Activated naive CD4-positive, alpha-beta T cell treated with anti-CD3 and anti-CD28 coated beads, Interleukin-2, amount 50 U/mL, for 24 hours (primary cell): Measurements from ENCODE around the gene ASNSD1.
A peak's percentile ranks its signal among the peaks of the same experiment; 100 is the strongest.
"Not testable (repeated sequence)": the region's sequence is repeated elsewhere in the genome, so short reads cannot be mapped to it uniquely, and the experiment has no call there.

ENCODE experiments used
- H3K27ac Mint-ChIP-seq: one replicate; pipeline ENCODE4 v1.8.0; 2021; ENCODE audit warnings: mild to moderate bottlenecking, mixed read lengths
- H3K27me3 Mint-ChIP-seq: one replicate; pipeline ENCODE4 v1.8.0; 2021; ENCODE audit warnings: mixed read lengths
- H3K36me3 Mint-ChIP-seq: one replicate; pipeline ENCODE4 v1.8.0; 2021; ENCODE audit warnings: mixed read lengths
- H3K4me1 Mint-ChIP-seq: one replicate; pipeline ENCODE4 v1.8.0; 2021; ENCODE audit warnings: mixed read lengths
- H3K4me3 Mint-ChIP-seq: one replicate; pipeline ENCODE4 v1.8.0; 2021; ENCODE audit warnings: mild to moderate bottlenecking, mixed read lengths
- H3K9me3 Mint-ChIP-seq: one replicate; pipeline ENCODE4 v1.8.0; 2021; ENCODE audit warnings: mixed read lengths

Gene ASNSD1

DNA sequence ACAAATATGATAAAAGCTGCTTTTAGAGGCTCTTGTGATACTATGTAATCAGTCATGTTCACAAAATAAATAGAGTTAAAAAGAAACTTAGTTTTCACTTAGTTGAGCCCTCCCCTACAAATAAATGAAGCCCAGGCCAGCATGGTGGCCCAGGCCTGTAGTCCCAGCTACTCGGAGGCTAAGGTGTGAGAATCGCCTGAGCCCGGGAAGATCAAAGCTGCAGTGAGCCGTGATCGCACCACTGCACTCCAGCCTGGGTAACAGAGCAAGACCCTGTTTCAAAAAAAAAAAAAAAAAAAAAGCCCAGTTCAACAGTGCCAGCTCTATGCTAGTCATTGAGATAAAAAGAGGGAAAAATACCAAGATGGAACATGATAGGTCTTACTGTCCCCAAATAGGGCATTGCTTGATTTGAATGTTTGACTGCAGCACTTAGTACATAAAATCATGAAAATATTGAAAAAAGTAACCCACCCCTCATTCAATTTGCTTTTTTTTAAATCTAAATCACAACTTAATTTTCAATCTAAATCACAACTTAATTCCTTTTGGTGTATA, 1.5 kb downstream of the ASNSD1 start:
- H3K9me3 Mint-ChIP-seq = no peaks in the 10 kb centered on the region
- peaks cover 63% of the 10 kb centered on the region for H3K4me1 Mint-ChIP-seq
- no peak overlapping the region for H3K4me3 Mint-ChIP-seq
- peaks cover 9% of the 10 kb centered on the region for H3K36me3 Mint-ChIP-seq
- H3K27me3 Mint-ChIP-seq = no peaks in the 10 kb centered on the region
- no peak overlapping the region for H3K27ac Mint-ChIP-seq

DNA sequence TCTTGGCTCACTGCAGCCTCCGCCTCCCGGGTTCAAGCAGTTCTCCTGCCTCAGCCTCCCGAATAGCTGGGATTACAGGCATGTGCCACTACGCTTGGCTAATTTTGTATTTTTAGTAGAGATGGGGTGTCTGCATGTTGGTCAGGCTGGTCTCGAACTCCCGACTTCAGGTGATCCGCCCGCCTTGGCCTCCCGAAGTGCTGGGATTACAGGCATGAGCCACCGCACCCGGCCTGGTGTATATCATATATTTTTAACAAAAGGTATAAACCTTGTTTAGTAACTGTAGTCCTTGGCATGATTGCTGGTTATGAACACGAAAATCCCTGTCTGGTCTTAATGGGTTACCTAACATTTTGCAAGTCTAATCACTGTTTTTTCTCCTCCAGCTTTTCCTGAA, 2.1 kb downstream of the ASNSD1 start:
- H3K4me3 Mint-ChIP-seq, H3K27me3 Mint-ChIP-seq, H3K9me3 Mint-ChIP-seq, H3K27ac Mint-ChIP-seq: not testable (repeated sequence)
- Mint-ChIP-seq H3K36me3 (peaks cover 10% of the 10 kb centered on the region), H3K4me1 (peaks cover 59% of the 10 kb centered on the region)

GRCh38 chr2:189669913-189670312, 8.7 kb downstream of the ASNSD1 start:
- peaks cover 39% of the 10 kb centered on the region for H3K4me1 Mint-ChIP-seq
- no peaks in the 10 kb centered on the region for H3K27me3 Mint-ChIP-seq
- H3K9me3 Mint-ChIP-seq = no peaks in the 10 kb centered on the region
- H3K4me3 Mint-ChIP-seq = no peak overlapping the region
- no peak overlapping the region for H3K27ac Mint-ChIP-seq
- peaks cover 21% of the 10 kb centered on the region for H3K36me3 Mint-ChIP-seq

DNA sequence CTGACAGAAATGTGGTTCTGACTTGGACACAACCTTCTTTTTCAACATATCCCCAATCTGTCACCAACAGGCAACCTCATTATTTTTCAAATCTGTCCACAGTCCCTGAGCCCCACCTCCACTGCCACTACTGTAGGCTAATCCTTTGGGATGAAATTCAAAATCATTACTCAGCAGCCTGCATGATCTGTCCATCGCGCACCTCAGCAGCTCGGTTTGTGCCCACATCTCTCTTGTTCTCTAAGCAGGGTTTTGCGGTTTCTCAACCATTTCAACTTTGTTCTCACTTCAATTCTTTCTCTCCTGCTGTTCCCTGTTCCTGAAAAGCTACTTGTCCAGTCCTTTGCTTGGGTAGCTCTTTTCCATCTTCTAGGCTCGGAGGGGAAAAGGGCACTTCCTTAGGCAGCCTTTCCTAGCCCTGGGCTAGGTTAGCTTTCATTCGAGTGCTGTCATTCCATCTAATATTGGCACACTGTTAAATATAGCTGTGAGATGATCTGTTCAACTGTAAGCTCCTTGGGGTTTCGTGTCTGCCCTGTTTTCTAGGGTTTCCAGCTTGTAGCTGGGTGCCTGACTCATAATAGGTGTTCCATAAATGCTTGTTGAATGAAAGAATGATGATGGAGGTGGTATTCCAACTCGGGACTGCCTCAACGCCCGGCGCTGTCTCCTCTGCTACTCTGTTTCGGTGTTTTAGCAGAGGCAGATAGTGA, 12.6 kb downstream of the ASNSD1 start:
- Mint-ChIP-seq H3K4me3 (peak overlapping the region; percentile 78), H3K27ac (peak overlapping the region; percentile 60), H3K27me3 (no peaks in the 10 kb centered on the region), H3K4me1 (peaks cover 45% of the 10 kb centered on the region), H3K36me3 (peaks cover 30% of the 10 kb centered on the region), H3K9me3 (no peaks in the 10 kb centered on the region)

DNA sequence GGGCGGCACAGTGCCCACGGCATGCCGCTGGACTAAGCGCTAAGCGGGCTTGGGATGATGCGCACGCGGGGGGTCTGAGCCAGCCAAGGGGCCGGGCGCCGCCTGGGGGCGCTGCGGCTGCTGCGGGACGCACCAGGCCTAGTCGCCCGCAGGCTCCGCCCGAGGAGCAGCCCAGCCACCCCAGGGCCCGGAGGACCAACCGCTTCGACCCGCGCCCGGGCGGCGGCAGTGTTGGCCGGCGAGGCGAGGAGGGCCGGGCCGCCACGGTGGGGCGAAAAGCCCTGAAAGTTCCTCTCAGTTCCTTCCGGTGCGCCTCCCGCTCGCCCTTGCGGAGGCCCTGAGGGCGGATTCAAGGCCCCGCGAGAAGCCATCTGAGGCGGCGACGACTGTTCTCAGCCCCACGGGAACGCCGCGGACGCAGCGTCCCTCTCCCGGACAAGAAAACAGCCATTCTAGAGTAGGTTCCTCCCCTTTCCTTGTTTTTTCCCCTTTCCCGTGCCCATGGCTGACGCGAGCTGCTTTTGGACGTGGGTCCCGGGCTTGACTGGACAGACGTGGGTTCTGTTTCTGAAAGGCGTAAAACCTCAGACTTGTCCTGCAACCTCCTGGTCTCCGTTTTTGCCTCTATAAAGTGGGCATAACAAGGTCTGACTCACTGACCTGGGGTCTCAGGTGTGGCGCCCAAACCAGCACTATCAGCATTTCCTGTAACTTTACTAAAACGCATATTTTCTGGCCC, 13.3 kb downstream of the ASNSD1 start, which contains the start of gene ANKAR:
ANKAR (plus strand) TSS at position 297 of the 739 bp plus-strand sequence. CDS start 1,821 bp downstream, outside the sequence.
- Mint-ChIP-seq H3K36me3 (peaks cover 27% of the 10 kb centered on the region), H3K27me3 (no peaks in the 10 kb centered on the region), H3K27ac (peak within 1 kb of the TSS; percentile 96), H3K4me3 (peak within 1 kb of the TSS; percentile 90), H3K9me3 (no peaks in the 10 kb centered on the region), H3K4me1 (peaks cover 47% of the 10 kb centered on the region)

GRCh38 chr2:189676471-189676870, 15.2 kb downstream of the ASNSD1 start:
- H3K4me3 Mint-ChIP-seq = no peak overlapping the region
- H3K36me3 Mint-ChIP-seq = peaks cover 31% of the 10 kb centered on the region
- no peak overlapping the region for H3K27ac Mint-ChIP-seq
- peaks cover 63% of the 10 kb centered on the region for H3K4me1 Mint-ChIP-seq
- H3K27me3 Mint-ChIP-seq = no peaks in the 10 kb centered on the region
- H3K9me3 Mint-ChIP-seq = no peaks in the 10 kb centered on the region

GRCh38 chr2:189679226-189679625, 18.0 kb downstream of the ASNSD1 start:
- Mint-ChIP-seq H3K27me3 (no peaks in the 10 kb centered on the region), H3K36me3 (peaks cover 23% of the 10 kb centered on the region), H3K27ac (no peak overlapping the region)

GRCh38 chr2:189681203-189681602, 19.9 kb downstream of the ASNSD1 start:
- no peak overlapping the region for H3K27ac Mint-ChIP-seq
- H3K36me3 Mint-ChIP-seq = peaks cover 20% of the 10 kb centered on the region
- H3K4me3 Mint-ChIP-seq = no peak overlapping the region
- H3K4me1 Mint-ChIP-seq = peaks cover 63% of the 10 kb centered on the region
- no peaks in the 10 kb centered on the region for H3K9me3 Mint-ChIP-seq
- H3K27me3 Mint-ChIP-seq = no peaks in the 10 kb centered on the region

More at GRCh38 chr2:189679226-189679625, 18.0 kb downstream of the ASNSD1 start:
- Mint-ChIP-seq H3K4me1 (peaks cover 65% of the 10 kb centered on the region), H3K4me3 (no peak overlapping the region), H3K9me3 (no peaks in the 10 kb centered on the region)

GRCh38 chr2:189681903-189682302, 20.6 kb downstream of the ASNSD1 start:
- Mint-ChIP-seq H3K4me3 (no peak overlapping the region), H3K27me3 (no peaks in the 10 kb centered on the region), H3K36me3 (peaks cover 20% of the 10 kb centered on the region), H3K4me1 (peaks cover 63% of the 10 kb centered on the region), H3K9me3 (no peaks in the 10 kb centered on the region), H3K27ac (no peak overlapping the region)

- Mint-ChIP-seq H3K4me3 (no peak overlapping the region), H3K9me3 (no peaks in the 10 kb centered on the region), H3K27ac (no peak overlapping the region), H3K4me1 (peaks cover 56% of the 10 kb centered on the region), H3K27me3 (no peaks in the 10 kb centered on the region), H3K36me3 (peaks cover 13% of the 10 kb centered on the region)
Observed at GRCh38 chr2:189683348-189683747, 22.1 kb downstream of the ASNSD1 start.

DNA sequence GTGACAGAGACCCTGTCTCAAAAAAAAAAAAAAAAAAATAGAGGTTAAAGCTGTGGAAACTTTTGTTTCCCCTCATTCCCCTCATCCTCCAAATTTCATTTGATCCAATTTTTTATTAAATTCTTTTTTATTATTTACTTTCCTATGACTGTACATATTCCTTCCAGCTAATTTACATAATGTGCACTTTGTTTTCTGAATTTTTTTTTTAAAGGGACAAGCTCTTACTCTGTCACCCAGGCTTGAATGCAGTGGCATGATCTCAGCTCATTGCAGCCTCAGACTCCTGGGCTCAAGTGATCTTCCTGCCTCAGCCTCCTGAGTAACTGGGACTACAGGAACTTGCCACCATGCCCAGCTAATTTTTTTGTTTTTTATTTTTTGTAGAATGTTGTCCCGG, 23.6 kb downstream of the ASNSD1 start:
- Mint-ChIP-seq H3K27ac (no peak overlapping the region), H3K4me1 (peaks cover 43% of the 10 kb centered on the region), H3K9me3 (no peaks in the 10 kb centered on the region), H3K36me3 (peaks cover 8% of the 10 kb centered on the region), H3K27me3 (no peaks in the 10 kb centered on the region), H3K4me3 (no peak overlapping the region)

DNA sequence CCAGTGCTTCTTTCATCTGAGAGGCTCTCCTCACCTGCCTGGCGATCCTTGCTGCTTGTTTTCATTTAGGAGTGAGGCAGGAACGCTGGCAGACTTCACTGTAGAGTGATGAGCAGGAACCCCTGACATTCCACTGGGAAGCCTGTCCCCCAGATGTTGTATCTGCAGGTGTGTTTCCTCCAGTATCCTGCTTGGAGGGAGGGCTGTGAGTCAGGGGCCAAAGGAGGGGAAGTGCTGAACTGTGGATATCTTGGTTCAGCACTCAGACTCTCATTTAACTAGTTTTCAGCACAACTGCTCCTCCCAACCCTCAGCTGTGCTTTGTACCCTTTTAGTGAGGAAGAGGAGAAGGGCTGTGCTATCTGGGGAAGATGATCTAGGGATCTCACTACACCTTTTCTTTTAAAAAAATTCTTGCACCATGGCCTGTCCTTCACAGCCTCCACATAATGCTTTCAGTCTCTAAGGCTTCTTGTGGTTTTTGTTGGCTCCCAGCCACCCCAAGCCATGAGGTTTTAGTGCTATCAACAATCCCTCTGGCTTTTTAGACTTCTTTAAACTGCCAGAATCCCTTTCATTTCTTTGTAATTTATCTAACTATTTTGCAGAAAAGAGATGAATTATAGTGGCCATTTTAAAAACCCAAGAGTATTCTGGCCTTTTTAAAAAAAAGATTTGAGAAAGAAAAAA, 24.4 kb downstream of the ASNSD1 start:
- no peaks in the 10 kb centered on the region for H3K27me3 Mint-ChIP-seq
- no peak overlapping the region for H3K4me3 Mint-ChIP-seq
- H3K9me3 Mint-ChIP-seq = no peaks in the 10 kb centered on the region
- peaks cover 35% of the 10 kb centered on the region for H3K4me1 Mint-ChIP-seq
- peaks cover 2% of the 10 kb centered on the region for H3K36me3 Mint-ChIP-seq
- H3K27ac Mint-ChIP-seq = no peak overlapping the region

- not testable (repeated sequence) for H3K27me3 Mint-ChIP-seq, H3K36me3 Mint-ChIP-seq, H3K4me3 Mint-ChIP-seq, H3K9me3 Mint-ChIP-seq, H3K27ac Mint-ChIP-seq
- peaks cover 26% of the 10 kb centered on the region for H3K4me1 Mint-ChIP-seq
Observed at GRCh38 chr2:189687796-189688195, 26.5 kb downstream of the ASNSD1 start.

DNA sequence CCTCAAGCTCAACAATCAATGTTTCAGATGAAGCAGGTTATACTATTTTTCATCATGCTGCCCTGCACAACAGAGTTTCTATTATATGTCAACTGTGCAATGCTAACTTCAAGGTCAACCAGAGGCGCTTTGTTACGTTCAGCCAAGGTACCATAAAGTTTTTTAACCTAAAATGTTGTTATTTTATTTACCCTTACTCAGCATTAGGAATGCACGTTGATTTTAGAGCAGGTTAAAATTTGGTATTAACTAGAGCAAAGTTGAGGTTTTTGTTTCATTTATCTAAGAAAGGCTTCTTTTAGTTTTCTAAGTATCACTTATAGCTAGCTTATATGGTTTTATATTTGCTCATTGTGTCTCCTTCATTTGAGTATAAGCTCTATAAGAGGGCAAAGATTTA, 35.0 kb downstream of the ASNSD1 start:
- no peaks in the 10 kb centered on the region for H3K27me3 Mint-ChIP-seq
- no peaks in the 10 kb centered on the region for H3K9me3 Mint-ChIP-seq
- no peak overlapping the region for H3K27ac Mint-ChIP-seq
- peaks cover 2% of the 10 kb centered on the region for H3K36me3 Mint-ChIP-seq
- peaks cover 3% of the 10 kb centered on the region for H3K4me1 Mint-ChIP-seq
- H3K4me3 Mint-ChIP-seq = no peak overlapping the region

GRCh38 chr2:189698020-189698887, 37.0 kb downstream of the ASNSD1 start:
- Mint-ChIP-seq H3K36me3 (peaks cover 2% of the 10 kb centered on the region), H3K4me3 (no peak overlapping the region), H3K27me3 (no peaks in the 10 kb centered on the region), H3K4me1 (peaks cover 3% of the 10 kb centered on the region), H3K27ac (no peak overlapping the region), H3K9me3 (no peaks in the 10 kb centered on the region)
